ENCODE data around the gene GIPR. TPM values are rescaled to one million over a fixed set of nuclear protein-coding genes. Genes with fewer than 3 reads are reported as not detected.

GIPR gene
- total and polyA plus RNA-seq, 2 of the 13 experiments (the other 11 are each of a cell fraction or from before 2014, with no cell fraction given) = 0.15 to 1.2 TPM

DNA sequence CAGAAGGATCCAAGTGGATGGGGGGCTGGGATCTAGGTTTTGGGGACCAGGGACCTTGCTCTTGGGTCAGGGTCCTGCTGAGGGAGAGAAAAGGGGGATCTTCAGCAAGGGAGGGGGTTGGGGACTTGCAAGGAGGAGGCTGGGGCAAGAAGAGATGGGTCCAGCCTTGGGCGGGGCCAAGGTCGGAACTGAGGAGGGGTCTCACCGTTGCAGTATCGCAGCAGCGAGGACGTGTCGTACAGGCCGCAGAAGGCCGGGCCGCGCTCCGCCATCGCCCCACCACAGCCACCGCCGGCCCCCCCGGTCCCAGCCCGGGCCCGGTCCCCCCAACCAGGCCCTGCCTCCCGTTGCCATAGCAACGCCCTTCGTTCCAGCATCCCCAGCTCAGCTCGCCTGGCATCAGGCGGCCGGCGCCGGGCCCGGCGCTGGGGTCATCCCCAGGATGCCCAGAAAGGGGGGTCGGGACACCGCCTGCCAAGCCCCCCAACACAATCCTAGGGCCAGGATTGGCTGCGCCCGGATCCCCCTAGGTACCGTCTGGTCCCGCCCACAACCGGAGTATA, 22.9 kb upstream of the GIPR start:
- DNase-seq (ENCODE audit: low spot score) (no peak), ATAC-seq (no peak), FAIRE-seq (no peak)
- H3K9me3 ChIP-seq (ENCODE audit: low read length) = no peaks in the 10 kb centered on the region
- H3K4me3 ChIP-seq (replicated peaks in 1 of 3; ENCODE audit: insufficient read depth in 1 of 3, low read depth in 2 of 3, low read length in 3 of 3) = no peak overlapping the region
- H3K36me3 ChIP-seq (replicated peaks in 1 of 2; ENCODE audit: control insufficient read depth in 1 of 2, insufficient read depth in 2 of 2, low read length in 2 of 2) = no peaks in the 10 kb centered on the region
- CTCF ChIA-PET (ENCODE audit: low intra/inter-chr PET ratio, low total read pairs) = no interaction called here
- no peak overlapping the region for H3K27ac ChIP-seq (ENCODE audit: extremely low read length, insufficient read depth, low read length)
- H3K27me3 ChIP-seq (ENCODE audit: control insufficient read depth in 1 of 2, insufficient read depth in 2 of 2, low read length in 2 of 2) = peaks cover 0 to 9% of the 10 kb centered on the region in 2 experiments; a peak in 2 of 5 replicates
- POLR2A ChIA-PET = no interaction called here
- H3K4me1 ChIP-seq (ENCODE audit: insufficient read depth, low read length) = peaks cover 52% of the 10 kb centered on the region
- WGBS (ENCODE audit: low lambda C conversion rate) = 71% methylated on average over 20 of the region's 35 CpGs
- H3K9ac ChIP-seq (ENCODE audit: insufficient read depth, low read depth, low read length) = no peak overlapping the region
- intact Hi-C loops (cut with micrococcal nuclease; ENCODE audit: unreplicated experiment) = no loop called here
- H4K20me1 ChIP-seq (ENCODE audit: insufficient read depth, low read length) = no peaks in the 10 kb centered on the region
- in situ Hi-C loops (cut with HindIII; ENCODE audit: extremely low pct_ligation_motif_present, low pct_unique_long_range_greater_than_20kb) = no loop called here
- H2AFZ ChIP-seq (ENCODE audit: low read length) = no peak overlapping the region
- H3K4me2 ChIP-seq (ENCODE audit: low read depth, low read length) = no peak overlapping the region
- H3K79me2 ChIP-seq (ENCODE audit: insufficient read depth, low read length) = no peaks in the 10 kb centered on the region
- TF ChIP-seq TBX2 (CRISPR knock-in tag; IDR thresholded peaks at IDR 0.05; ENCODE audit: borderline replicate concordance) = no peak
- no peak for TF ChIP-seq STAT5B (CRISPR knock-in tag; IDR thresholded peaks at IDR 0.05)
- TF ChIP-seq, protein P1, sequence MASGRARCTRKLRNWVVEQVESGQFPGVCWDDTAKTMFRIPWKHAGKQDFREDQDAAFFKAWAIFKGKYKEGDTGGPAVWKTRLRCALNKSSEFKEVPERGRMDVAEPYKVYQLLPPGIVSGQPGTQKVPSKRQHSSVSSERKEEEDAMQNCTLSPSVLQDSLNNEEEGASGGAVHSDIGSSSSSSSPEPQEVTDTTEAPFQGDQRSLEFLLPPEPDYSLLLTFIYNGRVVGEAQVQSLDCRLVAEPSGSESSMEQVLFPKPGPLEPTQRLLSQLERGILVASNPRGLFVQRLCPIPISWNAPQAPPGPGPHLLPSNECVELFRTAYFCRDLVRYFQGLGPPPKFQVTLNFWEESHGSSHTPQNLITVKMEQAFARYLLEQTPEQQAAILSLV (CRISPR knock-in tag; IDR thresholded peaks at IDR 0.05; ENCODE audit: borderline replicate concordance) = no peak
- no peak for TF ChIP-seq HMG20A (CRISPR knock-in tag; IDR thresholded peaks at IDR 0.05; ENCODE audit: borderline replicate concordance)
- TF ChIP-seq RFX1 (IDR thresholded peaks at IDR 0.05) = peak; percentile 53; the same call in 1 of the 2 replicates
- TF ChIP-seq HDAC2 (CRISPR knock-in tag; IDR thresholded peaks at IDR 0.05) = no peak
- no peak for TF ChIP-seq RELA (CRISPR knock-in tag; IDR thresholded peaks at IDR 0.05)
- no peak for TF ChIP-seq GTF3A (CRISPR knock-in tag; conservative IDR thresholded peaks at IDR 0.05)
- BruUV-seq (replicated peaks) = no TSS peak
